Caco-2 (cell line): Measurements from ENCODE around the gene SIM1. TPM values are rescaled to one million over a fixed set of nuclear protein-coding genes. Genes with fewer than 3 reads are reported as not detected.
A peak's percentile ranks its signal among the peaks of the same experiment; 100 is the strongest.
"Not testable (repeated sequence)": the region's sequence is repeated elsewhere in the genome, so short reads cannot be mapped to it uniquely, and the experiment has no call there.

Source experiments
- BruUV-seq: library from RNA; stranded (reverse); fragments of 400-500 nt; replicated peaks from 2 replicates; lab custom pipeline; 2021; lab: Mats Ljungman, UMichigan
- CTCF ChIA-PET: fragments of 300-600 bp; sonication (Branson Sonifier 250); formaldehyde crosslinking; loops from one replicate; lab custom pipeline; 2022; ENCODE audit warnings: antibody characterized with exemption; lab: Charles Lee
- POLR2A ChIA-PET: fragments of 300-600 bp; sonication (Branson Sonifier 250); formaldehyde crosslinking; loops from one replicate; lab custom pipeline; 2022; ENCODE audit warnings: antibody characterized with exemption; lab: Charles Lee
- DNase-seq, 2 experiments: peaks; one replicate each; pipeline versions ENCODE4 v3.0.0 to v3.0.0-alpha.2; 2020 to 2022
- H3K27me3 ChIP-seq: replicated peaks from 2 replicates; pipeline ENCODE4 v1.6.0; 2011; ENCODE audit warnings: low read length; ENCODE audit not compliant: control insufficient read depth, insufficient read depth
- H3K36me3 ChIP-seq: 2 replicates; pipeline ENCODE4 v1.5.1; 2011; ENCODE audit warnings: low read length; ENCODE audit not compliant: control insufficient read depth, insufficient read depth
- H3K4me1 ChIP-seq: fragments of 250-450 bp; sonication (Bioruptor Pico); 2 replicates; pipeline ENCODE4 v1.5.1; 2020; ENCODE audit warnings: mild to moderate bottlenecking
- H3K4me3 ChIP-seq: 2 replicates; pipeline ENCODE4 v1.5.1; 2011; ENCODE audit warnings: low read depth, mild to moderate bottlenecking, control low read depth, low read length
- H3K9me3 ChIP-seq: fragments of 250-450 bp; sonication (Bioruptor Pico); 2 replicates; pipeline ENCODE4 v1.5.1; 2020; ENCODE audit warnings: mild to moderate bottlenecking, moderate library complexity
- H3K27ac Mint-ChIP-seq: one replicate; pipeline ENCODE4 v1.8.0; 2022; ENCODE audit warnings: mixed read lengths; ENCODE audit not compliant: unreplicated experiment
- H3K27me3 Mint-ChIP-seq: one replicate; pipeline ENCODE4 v1.8.0; 2022; ENCODE audit warnings: mixed read lengths; ENCODE audit not compliant: insufficient read depth, unreplicated experiment
- H3K36me3 Mint-ChIP-seq: one replicate; pipeline ENCODE4 v1.8.0; 2022; ENCODE audit warnings: mild to moderate bottlenecking, mixed read lengths; ENCODE audit not compliant: insufficient read depth, unreplicated experiment
- H3K4me1 Mint-ChIP-seq: one replicate; pipeline ENCODE4 v1.8.0; 2022; ENCODE audit warnings: low read depth, mixed read lengths; ENCODE audit not compliant: unreplicated experiment
- H3K4me3 Mint-ChIP-seq: one replicate; pipeline ENCODE4 v1.8.0; 2022; ENCODE audit warnings: mild to moderate bottlenecking, moderate library complexity, mixed read lengths; ENCODE audit not compliant: unreplicated experiment
- H3K9me3 Mint-ChIP-seq: one replicate; pipeline ENCODE4 v1.8.0; 2022; ENCODE audit warnings: mixed read lengths; ENCODE audit not compliant: unreplicated experiment
- intact Hi-C: fragments of 100-400 bp; cut with micrococcal nuclease; formaldehyde crosslinking; loops from one replicate; pipeline ENCODE4 v1.10.0; 2022; ENCODE audit not compliant: unreplicated experiment
- total RNA-seq: library from RNA; stranded (reverse); gene quantifications from 2 replicates; pipeline ENCODE4 v1.2.3, GENCODE V29; 2022
- TF ChIP-seq, protein P1 (sequence below), 2 experiments: fragments of 200-600 bp in 1 of 2; IDR thresholded peaks; 1 replicate in 1 of 2; 2 replicates in 1 of 2; pipeline versions ENCODE4 v1.5.1 to v1.8.0; 2011 to 2022; ENCODE audit warnings: antibody characterized with exemption in 1 of 2, control low read depth in 1 of 2, inconsistent platforms in 1 of 2, low read depth in 1 of 2, low read length in 1 of 2, mild to moderate bottlenecking in 1 of 2, moderate library complexity in 1 of 2; ENCODE audit not compliant: insufficient read depth in 1 of 2, severe bottlenecking in 1 of 2, unreplicated experiment in 1 of 2

SIM1 gene
- total RNA-seq, 1 experiment from 2014 or later: not detected

DNA sequence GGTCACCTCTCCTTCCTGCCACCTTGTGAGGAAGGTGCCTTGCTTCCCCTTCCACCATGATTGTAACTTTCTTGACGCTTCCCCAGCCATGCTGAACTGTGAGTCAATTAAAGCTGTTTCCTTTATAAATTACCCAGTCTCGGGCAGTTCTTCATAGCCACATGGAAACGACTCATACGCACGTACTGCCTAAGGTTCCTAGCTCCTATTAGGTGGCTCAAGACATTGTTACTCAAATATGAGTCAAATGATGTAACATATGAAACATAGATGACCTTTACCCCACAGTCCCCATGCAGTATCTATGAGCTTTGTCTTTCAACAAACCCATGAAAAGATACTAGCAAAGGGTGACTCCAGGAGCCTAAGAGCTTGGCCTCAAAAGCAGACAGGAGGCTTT, 98.3 kb downstream of the SIM1 start:
- H3K4me1 Mint-ChIP-seq: no peaks in the 10 kb centered on the region

DNA sequence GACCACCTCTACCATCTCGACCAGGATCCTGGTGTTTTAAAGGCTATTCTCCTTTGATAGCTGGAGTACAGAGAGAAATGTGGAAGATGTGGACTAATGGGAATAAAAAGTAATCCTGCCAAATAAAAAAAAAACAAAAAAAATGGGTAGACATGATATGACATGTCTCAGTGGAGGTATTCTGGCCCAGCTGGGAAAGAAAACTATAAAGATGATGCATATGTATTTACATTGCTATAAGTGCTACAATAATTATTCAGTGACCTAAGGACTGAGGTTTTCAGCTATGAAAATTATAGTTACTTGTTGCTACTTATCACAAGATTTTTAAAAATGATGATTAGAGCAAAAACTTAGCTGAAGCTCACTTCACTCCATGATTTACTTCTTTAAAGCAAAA, 101.1 kb downstream of the SIM1 start:
- intact Hi-C loops: no loop called here
- ChIA-PET CTCF (interaction anchor here (1.0 kb wide), 1 partner anchor 300 kb away, joined by 3 read pairs; no protein-coding TSS in a partner anchor), POLR2A (no interaction called here)
- Histone ChIP-seq H3K9me3 (no peaks in the 10 kb centered on the region), H3K4me1 (no peaks in the 10 kb centered on the region), H3K27me3 (no peaks in the 10 kb centered on the region), H3K4me3 (no peak overlapping the region), H3K36me3 (no peaks in the 10 kb centered on the region)
- DNase-seq: no peak
- H3K4me1 Mint-ChIP-seq: no peaks in the 10 kb centered on the region
- no peaks in the 10 kb centered on the region for H3K27me3 Mint-ChIP-seq
- no peaks in the 10 kb centered on the region for H3K9me3 Mint-ChIP-seq
- H3K4me3 Mint-ChIP-seq: no peak overlapping the region
- no peak overlapping the region for H3K27ac Mint-ChIP-seq
- BruUV-seq: no TSS peak
- no peaks in the 10 kb centered on the region for H3K36me3 Mint-ChIP-seq
- TF ChIP-seq, protein P1, sequence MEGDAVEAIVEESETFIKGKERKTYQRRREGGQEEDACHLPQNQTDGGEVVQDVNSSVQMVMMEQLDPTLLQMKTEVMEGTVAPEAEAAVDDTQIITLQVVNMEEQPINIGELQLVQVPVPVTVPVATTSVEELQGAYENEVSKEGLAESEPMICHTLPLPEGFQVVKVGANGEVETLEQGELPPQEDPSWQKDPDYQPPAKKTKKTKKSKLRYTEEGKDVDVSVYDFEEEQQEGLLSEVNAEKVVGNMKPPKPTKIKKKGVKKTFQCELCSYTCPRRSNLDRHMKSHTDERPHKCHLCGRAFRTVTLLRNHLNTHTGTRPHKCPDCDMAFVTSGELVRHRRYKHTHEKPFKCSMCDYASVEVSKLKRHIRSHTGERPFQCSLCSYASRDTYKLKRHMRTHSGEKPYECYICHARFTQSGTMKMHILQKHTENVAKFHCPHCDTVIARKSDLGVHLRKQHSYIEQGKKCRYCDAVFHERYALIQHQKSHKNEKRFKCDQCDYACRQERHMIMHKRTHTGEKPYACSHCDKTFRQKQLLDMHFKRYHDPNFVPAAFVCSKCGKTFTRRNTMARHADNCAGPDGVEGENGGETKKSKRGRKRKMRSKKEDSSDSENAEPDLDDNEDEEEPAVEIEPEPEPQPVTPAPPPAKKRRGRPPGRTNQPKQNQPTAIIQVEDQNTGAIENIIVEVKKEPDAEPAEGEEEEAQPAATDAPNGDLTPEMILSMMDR (IDR thresholded peaks at IDR 0.05; ENCODE audit: insufficient read depth in 1 of 2, low read depth in 1 of 2, low read length in 1 of 2, severe bottlenecking in 1 of 2, unreplicated experiment in 1 of 2): no peak

More for the DNA sequence above, 98.3 kb downstream of the SIM1 start:
- Mint-ChIP-seq H3K4me3 (no peak overlapping the region), H3K36me3 (no peaks in the 10 kb centered on the region), H3K27ac (peak overlapping the region; percentile 22), H3K27me3 (no peaks in the 10 kb centered on the region), H3K9me3 (no peaks in the 10 kb centered on the region)
- DNase-seq: peak in 1 of 2 experiments; percentile 3
- CTCF ChIA-PET: interaction anchor here (1.0 kb wide), 1 partner anchor 22 kb away, joined by 3 read pairs; no protein-coding TSS in a partner anchor
- POLR2A ChIA-PET: no interaction called here
- Histone ChIP-seq H3K4me1 (no peaks in the 10 kb centered on the region), H3K9me3 (no peaks in the 10 kb centered on the region), H3K4me3 (no peak overlapping the region), H3K27me3 (no peaks in the 10 kb centered on the region), H3K36me3 (no peaks in the 10 kb centered on the region)
- TF ChIP-seq, protein P1 (IDR thresholded peaks at IDR 0.05; ENCODE audit: insufficient read depth in 1 of 2, low read depth in 1 of 2, low read length in 1 of 2, severe bottlenecking in 1 of 2, unreplicated experiment in 1 of 2): no peak
- intact Hi-C loops: no loop called here
- BruUV-seq: no TSS peak

DNA sequence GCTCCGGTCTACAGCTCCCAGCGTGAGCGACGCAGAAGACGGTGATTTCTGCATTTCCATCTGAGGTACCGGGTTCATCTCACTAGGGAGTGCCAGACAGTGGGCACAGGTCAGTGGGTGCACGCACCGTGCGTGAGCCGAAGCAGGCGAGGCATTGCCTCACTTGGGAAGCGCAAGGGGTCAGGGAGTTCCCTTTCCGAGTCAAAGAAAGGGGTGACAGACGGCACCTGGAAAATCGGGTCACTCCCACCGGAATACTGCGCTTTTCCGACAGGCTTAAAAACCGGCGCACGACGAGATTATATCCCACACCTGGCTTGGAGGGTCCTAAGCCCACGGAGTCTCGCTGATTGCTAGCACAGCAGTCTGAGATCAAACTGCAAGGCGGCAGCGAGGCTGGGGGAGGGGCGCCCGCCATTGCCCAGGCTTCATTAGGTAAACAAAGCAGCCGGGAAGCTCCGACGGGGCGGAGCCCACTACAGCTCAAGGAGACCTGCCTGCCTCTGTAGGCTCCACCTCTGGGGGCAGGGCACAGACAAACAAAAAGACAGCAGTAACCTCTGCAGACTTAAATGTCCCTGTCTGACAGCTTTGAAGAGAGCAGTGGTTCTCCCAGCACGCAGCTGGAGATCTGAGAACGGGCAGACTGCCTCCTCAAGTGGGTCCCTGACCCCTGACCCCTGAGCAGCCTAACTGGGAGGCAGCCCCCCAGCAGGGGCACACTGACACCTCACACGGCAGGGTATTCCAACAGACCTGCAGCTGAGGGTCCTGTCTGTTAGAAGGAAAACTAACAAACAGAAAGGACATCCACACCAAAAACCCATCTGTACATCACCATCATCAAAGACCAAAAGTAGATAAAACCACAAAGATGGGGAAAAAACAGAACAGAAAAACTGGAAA, 109.7 kb downstream of the SIM1 start:
- H3K4me1 ChIP-seq, CTCF ChIA-PET, intact Hi-C loops, H3K36me3 Mint-ChIP-seq, H3K36me3 ChIP-seq, H3K9me3 ChIP-seq, POLR2A ChIA-PET, H3K4me1 Mint-ChIP-seq, H3K27me3 ChIP-seq, H3K4me3 ChIP-seq, H3K27me3 Mint-ChIP-seq, H3K27ac Mint-ChIP-seq, BruUV-seq, H3K4me3 Mint-ChIP-seq, H3K9me3 Mint-ChIP-seq: not testable (repeated sequence)
- peak; percentile 25 to 38 for DNase-seq
